ENCODE data around the gene DISC1.
"Not testable (repeated sequence)": the region's sequence is repeated elsewhere in the genome, so short reads cannot be mapped to it uniquely, and the experiment has no call there.

The DISC1 gene

DNA sequence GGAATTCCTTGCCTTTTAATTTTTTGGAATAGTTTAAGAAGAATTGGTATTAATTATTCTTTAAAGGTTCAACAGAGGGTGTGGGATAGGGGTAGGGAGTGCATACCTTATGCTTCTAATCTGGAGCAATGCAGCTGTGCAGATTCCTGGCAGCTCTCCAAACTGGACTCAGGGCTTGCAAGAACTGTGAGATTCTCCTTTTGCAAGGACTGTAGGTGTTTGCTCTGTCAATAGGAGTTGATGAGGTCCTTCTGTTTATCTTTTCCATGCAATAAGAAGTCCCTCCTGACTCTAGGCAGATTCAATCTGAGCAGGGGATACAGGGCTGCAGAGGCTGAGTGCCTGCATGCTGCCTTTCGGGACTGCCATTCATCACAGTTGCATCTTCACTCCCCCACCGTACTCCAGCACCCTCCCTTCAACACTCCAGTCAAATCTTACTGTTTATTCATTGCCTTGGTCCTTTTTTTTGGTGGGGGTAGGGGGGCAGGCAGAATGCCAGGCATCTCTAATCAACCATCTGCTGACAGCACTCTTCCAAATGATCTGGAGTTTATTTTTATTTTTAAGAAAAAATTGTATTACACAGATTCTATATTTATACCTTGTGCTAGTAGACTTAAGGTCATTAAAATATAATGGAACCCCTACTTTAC lies 122.3 kb downstream of the DISC1 start:
- DNase-seq (ENCODE audit: insufficient read length, low spot score) = no peak
- TF ChIP-seq POLR2A (IDR thresholded peaks at IDR 0.05; ENCODE audit: low read depth, low read length) = no peak
- FAIRE-seq = no peak

DNA sequence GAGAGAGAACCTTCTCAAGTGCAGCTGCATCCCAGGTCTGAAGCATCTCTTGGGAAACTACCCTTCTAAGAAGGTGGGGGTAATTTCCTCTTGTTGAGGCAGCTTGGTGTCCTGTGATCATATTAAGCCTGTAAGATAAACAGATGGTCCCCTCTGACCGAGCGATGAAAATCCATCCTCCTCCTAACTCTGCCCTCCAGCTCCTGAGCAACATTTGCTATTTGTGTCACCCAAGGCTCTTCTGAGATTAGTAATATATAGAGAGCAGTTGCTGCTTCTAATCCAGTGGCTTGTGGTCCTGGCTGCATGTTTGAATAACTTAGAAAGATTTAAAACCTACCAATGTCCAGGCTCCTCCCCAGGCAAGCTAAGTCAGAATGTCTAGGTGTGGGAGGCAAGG lies 123.7 kb downstream of the DISC1 start:
- TF ChIP-seq PAX5 (IDR thresholded peaks at IDR 0.05; ENCODE audit: insufficient read depth, low read length, severe bottlenecking) (no peak), POLR2AphosphoS5 (IDR thresholded peaks at IDR 0.05; ENCODE audit: low read depth, low read length) (no peak), POU2F2 (IDR thresholded peaks at IDR 0.05; ENCODE audit: low read depth, low read length) (no peak), SPI1 (IDR thresholded peaks at IDR 0.05; ENCODE audit: low read depth, low read length) (no peak), TAF1 (IDR thresholded peaks at IDR 0.05; ENCODE audit: low read depth, low read length) (no peak), POLR2A (IDR thresholded peaks at IDR 0.05; ENCODE audit: low read depth, low read length) (no peak)
- no peak for FAIRE-seq
- DNase-seq (ENCODE audit: insufficient read length, low spot score) = no peak

DNA sequence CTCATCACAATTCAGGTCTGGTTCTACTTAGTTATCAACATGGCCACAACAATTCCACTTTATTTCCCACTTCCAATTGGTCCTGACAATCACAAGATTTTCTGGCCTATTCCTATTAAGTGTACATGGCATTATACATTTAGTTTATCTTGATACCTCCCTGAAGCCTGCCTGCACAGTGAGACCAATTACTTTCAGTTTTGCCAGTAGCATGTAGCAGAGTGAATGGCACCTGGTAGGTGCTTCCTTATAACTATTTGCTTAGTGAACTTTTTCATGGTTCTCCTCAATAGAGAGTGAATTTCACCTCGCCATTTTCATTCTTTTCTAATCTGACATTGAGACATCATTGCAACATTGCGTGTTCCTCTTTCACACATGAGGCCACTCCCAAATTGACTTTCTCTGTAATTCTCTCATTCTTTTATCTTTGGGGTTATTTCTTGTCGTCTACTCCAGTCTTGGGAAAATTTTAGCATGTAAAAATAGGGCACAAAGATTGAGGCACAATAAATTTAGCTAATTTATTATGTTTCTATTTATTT lies 124.3 kb downstream of the DISC1 start:
- FAIRE-seq (no peak), DNase-seq (ENCODE audit: insufficient read length, low spot score) (no peak)
- TF ChIP-seq POU2F2 (IDR thresholded peaks at IDR 0.05; ENCODE audit: low read depth, low read length) = no peak
- TF ChIP-seq POLR2AphosphoS5 (IDR thresholded peaks at IDR 0.05; ENCODE audit: low read depth, low read length) = no peak
- TF ChIP-seq TAF1 (IDR thresholded peaks at IDR 0.05; ENCODE audit: low read depth, low read length) = no peak
- TF ChIP-seq SPI1 (IDR thresholded peaks at IDR 0.05; ENCODE audit: low read depth, low read length) = no peak
- TF ChIP-seq POLR2A (IDR thresholded peaks at IDR 0.05; ENCODE audit: low read depth, low read length) = no peak
- TF ChIP-seq PAX5 (IDR thresholded peaks at IDR 0.05; ENCODE audit: insufficient read depth, low read length, severe bottlenecking) = no peak

DNA sequence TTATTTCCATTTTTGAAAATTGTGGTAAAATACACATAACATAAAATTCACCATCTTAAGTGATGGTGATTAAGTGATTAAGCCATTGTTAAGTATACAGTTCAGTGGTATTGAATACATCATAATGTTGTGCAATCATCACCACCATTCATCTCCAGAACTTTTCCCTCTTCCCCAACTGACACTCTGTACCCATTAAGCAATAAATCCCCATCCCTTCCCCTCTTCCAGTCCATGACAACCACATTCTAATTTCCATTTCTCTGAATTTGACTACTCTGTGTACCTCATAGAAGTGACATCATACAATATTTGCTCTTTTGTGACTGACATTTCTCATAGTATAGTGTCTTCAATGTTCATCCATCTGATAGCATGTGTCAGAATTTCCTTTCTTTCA lies 124.8 kb downstream of the DISC1 start:
- no peak for TF ChIP-seq TAF1 (IDR thresholded peaks at IDR 0.05; ENCODE audit: low read depth, low read length)
- TF ChIP-seq POLR2AphosphoS5 (IDR thresholded peaks at IDR 0.05; ENCODE audit: low read depth, low read length) = no peak
- TF ChIP-seq POLR2A (IDR thresholded peaks at IDR 0.05; ENCODE audit: low read depth, low read length) = no peak
- TF ChIP-seq SPI1 (IDR thresholded peaks at IDR 0.05; ENCODE audit: low read depth, low read length) = no peak
- TF ChIP-seq PAX5 (IDR thresholded peaks at IDR 0.05; ENCODE audit: insufficient read depth, low read length, severe bottlenecking) = no peak
- no peak for TF ChIP-seq POU2F2 (IDR thresholded peaks at IDR 0.05; ENCODE audit: low read depth, low read length)
- DNase-seq (ENCODE audit: insufficient read length, low spot score) (no peak), FAIRE-seq (no peak)

DNA sequence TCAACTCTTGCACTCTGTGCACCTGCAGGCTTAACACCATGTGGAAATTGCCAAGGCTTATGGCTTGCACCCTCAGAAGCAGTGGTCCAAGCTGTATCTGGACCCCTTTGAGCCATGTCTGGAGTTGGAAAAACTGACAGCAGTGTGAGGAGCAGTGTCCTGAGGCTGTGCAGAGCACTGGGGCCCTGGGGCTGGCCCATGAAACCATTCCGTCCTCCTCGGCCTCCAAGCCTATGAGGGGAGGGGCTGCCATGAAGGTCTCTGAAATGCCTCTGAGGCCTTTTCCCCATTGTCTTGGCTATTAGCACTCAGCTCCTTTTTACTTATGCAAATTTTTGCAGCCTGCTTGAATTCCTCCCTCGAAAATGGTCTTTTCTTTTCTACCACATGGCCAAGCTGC lies 126.7 kb downstream of the DISC1 start:
- TF ChIP-seq TAF1 (IDR thresholded peaks at IDR 0.05; ENCODE audit: low read depth, low read length) = no peak
- FAIRE-seq (no peak), DNase-seq (ENCODE audit: insufficient read length, low spot score) (no peak)

DNA sequence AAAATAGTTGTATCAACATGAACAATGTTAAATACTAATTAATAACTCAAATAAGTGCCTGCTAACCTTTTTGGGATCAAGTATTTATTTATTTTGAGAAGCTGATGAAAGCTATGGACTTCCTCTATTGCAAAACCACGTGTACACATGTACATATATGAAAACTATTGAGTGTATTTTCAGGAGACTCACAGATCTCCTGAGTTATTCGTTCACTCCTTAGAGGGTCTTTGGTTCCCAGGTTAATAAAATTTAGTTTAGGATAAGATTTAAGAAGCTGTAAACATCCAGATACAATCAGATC lies 130.5 kb downstream of the DISC1 start:
- TF ChIP-seq POLR2AphosphoS5 (IDR thresholded peaks at IDR 0.05; ENCODE audit: low read depth, low read length) = no peak
- peak; percentile 35; the same call in 1 of the 2 replicates for TF ChIP-seq SPI1 (IDR thresholded peaks at IDR 0.05; ENCODE audit: low read depth, low read length)
- TF ChIP-seq TAF1 (IDR thresholded peaks at IDR 0.05; ENCODE audit: low read depth, low read length) = no peak
- no peak for FAIRE-seq
- DNase-seq (ENCODE audit: insufficient read length, low spot score) = no peak

DNA sequence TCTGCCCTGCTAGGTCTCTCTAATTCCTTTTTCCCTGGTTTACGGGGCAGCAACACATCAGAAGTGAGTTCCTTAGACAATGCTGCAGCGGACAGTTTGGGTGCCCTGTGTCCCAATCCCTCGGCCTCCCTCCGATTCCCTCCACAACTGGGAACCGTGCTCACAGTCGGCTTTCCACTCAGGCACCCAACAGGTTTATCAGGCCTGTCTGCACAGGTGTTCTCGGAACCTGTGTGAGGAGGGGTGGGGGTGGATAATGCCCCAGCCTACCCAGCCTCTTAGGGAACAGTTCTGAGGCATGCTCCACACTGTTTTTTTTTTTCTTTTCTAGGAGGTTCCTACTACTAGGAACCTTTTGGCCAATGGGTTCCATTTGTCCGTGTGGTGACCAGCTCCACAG lies 131.2 kb downstream of the DISC1 start:
- DNase-seq (ENCODE audit: insufficient read length, low spot score) = no peak
- TF ChIP-seq POLR2A (IDR thresholded peaks at IDR 0.05; ENCODE audit: low read depth, low read length) (no peak), TAF1 (IDR thresholded peaks at IDR 0.05; ENCODE audit: low read depth, low read length) (no peak)
- FAIRE-seq = no peak

DNA sequence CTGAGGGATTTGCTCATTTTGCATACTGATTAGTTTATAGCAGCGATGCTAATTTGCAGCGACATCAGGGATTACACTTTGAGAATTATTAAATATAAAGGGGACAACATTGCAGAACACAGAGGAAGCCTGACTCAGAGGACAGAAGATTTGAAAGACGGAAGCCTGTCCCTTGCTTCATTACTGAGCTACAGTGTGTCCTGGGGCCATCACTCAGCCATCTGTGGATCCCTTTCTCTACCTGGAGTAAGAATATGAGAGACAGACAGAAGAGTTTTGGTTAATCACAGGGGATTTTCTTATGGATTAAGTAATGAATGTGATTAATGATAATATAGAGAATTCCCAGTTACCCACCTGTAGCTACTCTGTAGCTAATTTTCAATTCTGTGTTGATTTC lies 134.7 kb downstream of the DISC1 start:
- no peak for TF ChIP-seq POU2F2 (IDR thresholded peaks at IDR 0.05; ENCODE audit: low read depth, low read length)
- no peak for TF ChIP-seq PAX5 (IDR thresholded peaks at IDR 0.05; ENCODE audit: insufficient read depth, low read length, severe bottlenecking)
- no peak for TF ChIP-seq SPI1 (IDR thresholded peaks at IDR 0.05; ENCODE audit: low read depth, low read length)
- TF ChIP-seq POLR2AphosphoS5 (IDR thresholded peaks at IDR 0.05; ENCODE audit: low read depth, low read length) = no peak
- no peak for TF ChIP-seq POLR2A (IDR thresholded peaks at IDR 0.05; ENCODE audit: low read depth, low read length)
- no peak for TF ChIP-seq TAF1 (IDR thresholded peaks at IDR 0.05; ENCODE audit: low read depth, low read length)
- FAIRE-seq = no peak
- DNase-seq (ENCODE audit: insufficient read length, low spot score) = no peak

DNA sequence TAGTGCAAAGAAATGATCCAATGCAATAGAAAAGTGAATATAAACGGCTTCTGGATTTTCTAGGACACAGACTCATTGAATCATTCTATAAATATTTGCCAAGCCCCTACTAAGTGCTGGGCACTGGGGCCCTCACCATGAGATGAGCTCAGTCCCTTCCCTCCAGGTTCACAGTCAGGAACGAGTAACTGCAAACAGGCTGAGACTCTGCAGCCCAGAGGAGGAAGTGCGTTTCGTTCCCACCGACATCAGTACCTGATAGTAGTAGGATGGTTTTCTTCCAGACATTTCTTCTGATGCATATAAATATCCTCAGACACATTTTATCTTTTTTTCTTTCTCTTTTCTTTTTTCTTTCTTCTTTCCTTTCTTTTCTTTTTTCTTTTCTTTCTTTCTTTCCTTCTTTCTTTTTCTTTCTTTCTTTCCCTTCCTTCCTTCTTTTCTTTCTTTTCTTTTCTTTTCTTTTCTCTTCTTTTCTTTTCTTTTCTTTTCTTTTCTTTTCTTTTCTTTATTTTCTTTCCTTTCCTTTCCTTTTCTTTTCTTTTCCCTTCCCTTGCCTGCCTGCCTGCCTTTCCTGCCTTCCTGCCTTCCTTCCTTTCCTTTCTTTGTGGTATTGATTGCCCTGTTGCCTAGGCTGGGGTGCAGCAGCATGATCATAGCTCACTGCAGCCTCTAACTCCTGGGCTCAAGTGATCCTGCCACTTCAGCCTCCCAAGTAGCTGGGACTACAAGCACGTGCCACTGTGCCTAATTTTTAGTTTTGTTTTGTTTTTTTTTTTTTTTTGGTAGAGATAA lies 135.4 kb downstream of the DISC1 start:
- FAIRE-seq = no peak
- TF ChIP-seq TAF1 (IDR thresholded peaks at IDR 0.05; ENCODE audit: low read depth, low read length) = no peak
- no peak for TF ChIP-seq SPI1 (IDR thresholded peaks at IDR 0.05; ENCODE audit: low read depth, low read length)
- no peak for TF ChIP-seq PAX5 (IDR thresholded peaks at IDR 0.05; ENCODE audit: insufficient read depth, low read length, severe bottlenecking)
- TF ChIP-seq POLR2A (IDR thresholded peaks at IDR 0.05; ENCODE audit: low read depth, low read length) = no peak
- no peak for TF ChIP-seq POLR2AphosphoS5 (IDR thresholded peaks at IDR 0.05; ENCODE audit: low read depth, low read length)
- no peak for TF ChIP-seq POU2F2 (IDR thresholded peaks at IDR 0.05; ENCODE audit: low read depth, low read length)
- DNase-seq (ENCODE audit: insufficient read length, low spot score) = no peak

DNA sequence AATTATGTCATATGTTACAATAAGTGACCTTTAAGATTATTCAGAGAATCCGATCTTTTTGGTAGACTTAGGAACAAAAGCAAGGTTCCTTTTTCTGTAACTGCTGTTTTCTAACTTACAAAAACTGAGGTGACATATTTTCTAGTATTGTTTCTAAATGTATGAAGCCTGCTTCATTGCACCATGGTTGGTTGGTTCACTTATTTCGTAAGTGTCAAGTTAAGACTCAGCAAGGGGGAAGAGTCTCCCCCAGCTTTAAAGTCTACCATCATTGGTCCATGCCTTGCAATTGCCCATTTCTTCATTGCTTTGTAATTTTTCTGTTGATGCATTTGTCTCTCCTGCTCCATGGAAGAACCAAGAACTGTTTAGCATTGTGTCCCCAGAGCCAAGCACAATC lies 136.9 kb downstream of the DISC1 start:
- FAIRE-seq (no peak), DNase-seq (ENCODE audit: insufficient read length, low spot score) (no peak)
- TF ChIP-seq TAF1 (IDR thresholded peaks at IDR 0.05; ENCODE audit: low read depth, low read length) = no peak
- TF ChIP-seq PAX5 (IDR thresholded peaks at IDR 0.05; ENCODE audit: insufficient read depth, low read length, severe bottlenecking) = no peak
- TF ChIP-seq POU2F2 (IDR thresholded peaks at IDR 0.05; ENCODE audit: low read depth, low read length) = no peak
- no peak for TF ChIP-seq SPI1 (IDR thresholded peaks at IDR 0.05; ENCODE audit: low read depth, low read length)
- no peak for TF ChIP-seq POLR2AphosphoS5 (IDR thresholded peaks at IDR 0.05; ENCODE audit: low read depth, low read length)
- no peak for TF ChIP-seq POLR2A (IDR thresholded peaks at IDR 0.05; ENCODE audit: low read depth, low read length)

DNA sequence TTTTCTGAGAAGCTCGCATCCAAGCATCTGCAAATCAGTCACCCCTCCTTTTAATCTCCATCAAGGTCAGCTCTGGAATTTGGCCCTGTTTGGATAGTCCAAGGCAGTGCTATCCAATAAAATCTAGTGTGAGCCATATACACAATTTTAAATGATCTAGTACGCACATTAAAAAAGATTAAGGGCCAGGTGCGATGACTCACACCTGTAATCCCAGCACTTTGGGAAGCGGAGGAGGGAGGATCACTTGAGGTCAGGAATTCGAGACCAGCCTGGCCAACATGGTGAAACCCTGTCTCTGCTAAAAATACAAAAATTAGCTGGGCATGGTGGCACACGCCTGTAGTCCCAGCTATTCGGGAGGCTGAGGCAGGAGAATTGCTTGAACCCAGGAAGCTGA lies 139.2 kb downstream of the DISC1 start:
- not testable (repeated sequence) for DNase-seq (ENCODE audit: insufficient read length, low spot score); FAIRE-seq

Measured in GM12891 (cell line).